Liver (tissue), 9 donors: Measurements from ENCODE around the gene SYK. TPM values are rescaled to one million over a fixed set of nuclear protein-coding genes. Genes with fewer than 3 reads are reported as not detected.

ENCODE experiments used
- DNase-seq: peaks from one replicate; pipeline ENCODE4 v3.0.0-alpha.2; 2017; ENCODE audit warnings: low spot score
- H3K27ac ChIP-seq, 2 donors: one replicate each; pipeline ENCODE4 v1.7.0; 2013; ENCODE audit warnings: inconsistent platforms in 2 of 2, low read length in 2 of 2, control low read depth in 1 of 2, low read depth in 1 of 2, mild to moderate bottlenecking in 1 of 2
- H3K27me3 ChIP-seq, 4 donors: one replicate each; pipeline versions ENCODE4 v1.6.1 to v1.7.0; 2013; ENCODE audit warnings: low read length in 3 of 4, inconsistent platforms in 1 of 4, mild to moderate bottlenecking in 1 of 4, moderate library complexity in 1 of 4; ENCODE audit not compliant: control insufficient read depth in 4 of 4, insufficient read depth in 4 of 4
- H3K36me3 ChIP-seq, 4 donors: one replicate each; pipeline versions ENCODE4 v1.6.1 to v1.7.0; 2013; ENCODE audit warnings: low read length in 3 of 4, mild to moderate bottlenecking in 3 of 4, low read depth in 1 of 4, moderate library complexity in 1 of 4; ENCODE audit not compliant: control insufficient read depth in 4 of 4, insufficient read depth in 3 of 4
- H3K4me1 ChIP-seq, 4 donors: one replicate each; pipeline versions ENCODE4 v1.6.1 to v1.7.0; 2013; ENCODE audit warnings: low read length in 3 of 4, mild to moderate bottlenecking in 3 of 4, moderate library complexity in 1 of 4; ENCODE audit not compliant: control insufficient read depth in 4 of 4, insufficient read depth in 4 of 4
- H3K4me3 ChIP-seq, 3 donors: one replicate each; pipeline versions ENCODE4 v1.6.1 to v1.7.0; 2013; ENCODE audit warnings: low read length in 3 of 3, control low read depth in 1 of 3, low read depth in 1 of 3, mild to moderate bottlenecking in 1 of 3
- H3K9ac ChIP-seq, 2 donors: one replicate each; pipeline ENCODE4 v1.7.0; 2013; ENCODE audit warnings: low read length in 2 of 2, mild to moderate bottlenecking in 2 of 2, moderate library complexity in 2 of 2, control low read depth in 1 of 2, low read depth in 1 of 2
- H3K9me3 ChIP-seq, 4 donors: one replicate each; pipeline versions ENCODE4 v1.6.1 to v1.7.0; 2013; ENCODE audit warnings: low read length in 3 of 4; ENCODE audit not compliant: control insufficient read depth in 4 of 4
- ATF3 ChIP-seq: IDR thresholded peaks from 2 replicates; pipeline ENCODE4 v1.6.1; 2016; ENCODE audit warnings: antibody characterized with exemption
- CTCF ChIP-seq: fragments of 150-350 bp; IDR thresholded peaks from 2 replicates; pipeline ENCODE4 v1.5.1; 2017; ENCODE audit warnings: improper control_type of control experiment, low read depth, low read length; ENCODE audit not compliant: missing input control
- EGR1 ChIP-seq, 2 donors: IDR thresholded peaks; 2 replicates each; pipeline ENCODE4 v1.6.1; 2016 to 2018; ENCODE audit warnings: antibody characterized with exemption in 2 of 2, low read depth in 2 of 2
- FOXA1 ChIP-seq: IDR thresholded peaks from 2 replicates; pipeline ENCODE4 v1.6.1; 2016; ENCODE audit warnings: antibody characterized with exemption
- GABPA ChIP-seq, 2 donors: IDR thresholded peaks in 1 of 2; conservative IDR thresholded peaks in 1 of 2; 2 replicates each; pipeline ENCODE4 v1.6.1; 2016; ENCODE audit warnings: antibody characterized with exemption in 2 of 2, mild to moderate bottlenecking in 1 of 2, moderate library complexity in 1 of 2
- HNF4A ChIP-seq, 2 donors: conservative IDR thresholded peaks; 2 replicates each; pipeline ENCODE4 v1.6.1; 2016; ENCODE audit warnings: antibody characterized with exemption in 2 of 2, mild to moderate bottlenecking in 2 of 2
- HNF4G ChIP-seq: IDR thresholded peaks from 2 replicates; pipeline ENCODE4 v1.6.1; 2016; ENCODE audit warnings: antibody characterized with exemption
- JUND ChIP-seq, 2 donors: IDR thresholded peaks; 2 replicates each; pipeline ENCODE4 v1.6.1; 2016; ENCODE audit warnings: antibody characterized with exemption in 2 of 2
- MAX ChIP-seq: IDR thresholded peaks from 2 replicates; pipeline ENCODE4 v1.6.1; 2016; ENCODE audit warnings: antibody characterized with exemption
- NR2F2 ChIP-seq: IDR thresholded peaks from 2 replicates; pipeline ENCODE4 v1.6.1; 2016; ENCODE audit warnings: antibody characterized with exemption
- RAD21 ChIP-seq, 2 donors: IDR thresholded peaks; 2 replicates each; pipeline ENCODE4 v1.6.1; 2016; ENCODE audit warnings: antibody characterized with exemption in 2 of 2, mild to moderate bottlenecking in 2 of 2
- REST ChIP-seq: IDR thresholded peaks from 2 replicates; pipeline ENCODE4 v1.6.1; 2016; ENCODE audit warnings: antibody characterized with exemption, mild to moderate bottlenecking
- SP1 ChIP-seq: IDR thresholded peaks from 2 replicates; pipeline ENCODE4 v1.6.1; 2018; ENCODE audit warnings: antibody characterized with exemption, mild to moderate bottlenecking
- TAF1 ChIP-seq: conservative IDR thresholded peaks from 2 replicates; pipeline ENCODE4 v1.6.1; 2016; ENCODE audit warnings: antibody characterized with exemption, mild to moderate bottlenecking
- YY1 ChIP-seq: IDR thresholded peaks from 2 replicates; pipeline ENCODE4 v1.6.1; 2016; ENCODE audit warnings: antibody characterized with exemption, mild to moderate bottlenecking
- ZBTB33 ChIP-seq: IDR thresholded peaks from 2 replicates; pipeline ENCODE4 v1.6.1; 2016; ENCODE audit warnings: antibody characterized with exemption
- WGBS: extraction: QIAGEN DNeasy Blood & Tissue Kit; methylation state at CpG from one replicate; pipeline ENCODE4 v1.1.7; 2013; 5-methylcytosine and 5-hydroxymethylcytosine counted together
- polyA plus RNA-seq, 2 donors: library from polyadenylated mRNA; stranded (reverse) in 1 of 2; unstranded in 1 of 2; fragments of 200-250 nt in 1 of 2; fragments of >200 nt in 1 of 2; fragmentation: Nextera tagmentation in 1 of 2; extraction: Ambion mirVana in 1 of 2; gene quantifications; one replicate each; pipeline versions ENCODE4 v1.2.1 to v1.2.3, GENCODE V29; 2013 to 2015
- total RNA-seq, 2 donors: library from RNA; depleted of rRNA; stranded (reverse); fragments of >200 nt; gene quantifications; one replicate each; pipeline ENCODE4 v1.2.3, GENCODE V29; 2014
- donor health status: healthy.
- donor health status: healthy.
- donor health status: healthy.
- donor health status: healthy.
- donor health status: healthy.

SYK gene
- total and polyA plus RNA-seq, 4 donors: 2.0 to 15.4 (median 4.1) TPM

GRCh38 chr9:90836411-90837080 is 34.9 kb downstream of the SYK start:
- WGBS: 71% methylated on average over 3 of the region's 3 CpGs
- H3K9me3 ChIP-seq: peaks cover 0 to 3% (median 0%) of the 10 kb centered on the region in 4 donors
- H3K4me1 ChIP-seq: no peaks in the 10 kb centered on the region
- no peaks in the 10 kb centered on the region for H3K36me3 ChIP-seq
- TF ChIP-seq GABPA (IDR thresholded peaks at IDR 0.05 in 1 of 2, conservative IDR thresholded peaks at IDR 0.05 in 1 of 2): no peak
- no peak for TF ChIP-seq ATF3
- TF ChIP-seq CTCF: no peak
- no peak for TF ChIP-seq YY1
- TF ChIP-seq JUND (IDR thresholded peaks at IDR 0.05): no peak
- no peak for TF ChIP-seq RAD21 (IDR thresholded peaks at IDR 0.05)
- TF ChIP-seq HNF4G: no peak
- TF ChIP-seq FOXA1: no peak
- TF ChIP-seq HNF4A (conservative IDR thresholded peaks at IDR 0.05): no peak
- no peak for TF ChIP-seq ZBTB33
- no peak for TF ChIP-seq SP1
- TF ChIP-seq NR2F2: no peak
- no peak for TF ChIP-seq TAF1
- no peak for TF ChIP-seq REST
- TF ChIP-seq EGR1 (IDR thresholded peaks at IDR 0.05; ENCODE audit: low read depth in 2 of 2): no peak
- peaks cover 0 to 3% (median 0%) of the 10 kb centered on the region in 4 donors for H3K27me3 ChIP-seq
- no peak for DNase-seq
- no peak overlapping the region for H3K9ac ChIP-seq
- no peak overlapping the region for H3K4me3 ChIP-seq
- H3K27ac ChIP-seq: no peak overlapping the region

GRCh38 chr9:90838098-90838497 is 36.5 kb downstream of the SYK start:
- peaks cover 0 to 3% (median 0%) of the 10 kb centered on the region in 4 donors for H3K27me3 ChIP-seq
- no peaks in the 10 kb centered on the region for H3K4me1 ChIP-seq
- H3K4me3 ChIP-seq: no peak overlapping the region
- no peaks in the 10 kb centered on the region for H3K36me3 ChIP-seq
- no peaks in the 10 kb centered on the region for H3K9me3 ChIP-seq
- DNase-seq: no peak
- H3K9ac ChIP-seq: no peak overlapping the region
- 69% methylated on average over 2 of the region's 2 CpGs for WGBS
- TF ChIP-seq GABPA (IDR thresholded peaks at IDR 0.05 in 1 of 2, conservative IDR thresholded peaks at IDR 0.05 in 1 of 2) (no peak), TAF1 (no peak), MAX (no peak), REST (no peak), RAD21 (IDR thresholded peaks at IDR 0.05) (no peak), ZBTB33 (no peak), YY1 (no peak)
- H3K27ac ChIP-seq: no peak overlapping the region
